ENCODE results near the gene MCUB. TPM values are rescaled to one million over a fixed set of nuclear protein-coding genes. Genes with fewer than 3 reads are reported as not detected.

Gene MCUB
- total and polyA plus RNA-seq, 2 of the 13 experiments (the other 11 are each of a cell fraction or from before 2014, with no cell fraction given): 0.95 to 2.2 TPM

DNA sequence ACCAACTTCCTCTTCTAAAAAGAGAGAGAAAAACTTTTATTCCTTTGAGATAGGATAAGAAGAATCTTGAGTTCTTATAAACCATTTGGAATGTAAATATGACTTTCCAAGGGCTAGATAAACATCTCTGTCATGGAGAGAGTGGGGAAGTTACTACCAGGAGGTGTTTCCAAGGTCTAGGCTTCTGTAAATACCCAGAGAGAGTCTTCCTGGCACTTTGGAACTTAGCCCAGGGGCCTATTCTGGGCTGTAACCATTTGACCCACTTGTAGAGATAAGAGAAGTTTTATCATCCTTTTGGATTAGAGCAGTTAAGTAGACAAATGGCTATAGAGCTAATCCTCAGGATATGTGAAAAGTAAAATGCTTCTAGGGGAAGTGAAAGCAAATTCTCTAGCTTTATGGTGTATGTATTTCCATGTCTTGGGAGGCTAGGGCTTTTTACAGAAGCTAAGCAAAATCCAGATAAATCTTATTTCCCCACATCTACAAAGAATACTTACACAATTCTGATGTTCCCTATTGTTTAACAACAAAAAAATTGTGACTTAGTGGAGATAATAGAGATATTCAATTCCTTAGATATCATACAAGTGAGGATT, 51.1 kb downstream of the MCUB start (continued):
- TF ChIP-seq AFF4 (CRISPR knock-in tag; IDR thresholded peaks at IDR 0.05): no peak
- no peak for TF ChIP-seq ZFP37 (CRISPR knock-in tag; IDR thresholded peaks at IDR 0.05; ENCODE audit: borderline replicate concordance)
- 0 out of 2 replicates have a peak, but pooled peaks have one; percentile 18 for TF ChIP-seq BCL6 (CRISPR knock-in tag; IDR thresholded peaks at IDR 0.05)
- TF ChIP-seq FOXA1 (IDR thresholded peaks at IDR 0.05): no peak
- 0 out of 2 replicates have a peak, but pooled peaks have one; percentile 15 for TF ChIP-seq FOXA1 (CRISPR knock-in tag; IDR thresholded peaks at IDR 0.05)
- TF ChIP-seq WIZ (CRISPR knock-in tag; IDR thresholded peaks at IDR 0.05): no peak
- TF ChIP-seq ZNF335 (CRISPR knock-in tag; IDR thresholded peaks at IDR 0.05): no peak
- TF ChIP-seq AKAP8 (CRISPR knock-in tag; IDR thresholded peaks at IDR 0.05): no peak
- TF ChIP-seq ZNF431 (CRISPR knock-in tag; IDR thresholded peaks at IDR 0.05; ENCODE audit: borderline replicate concordance, low read depth): no peak
- TF ChIP-seq ZNF678 (CRISPR knock-in tag; IDR thresholded peaks at IDR 0.05): no peak
- TF ChIP-seq PPARG (CRISPR knock-in tag; conservative IDR thresholded peaks at IDR 0.05): peak; percentile 71
- no peak for TF ChIP-seq ZNF460 (CRISPR knock-in tag; IDR thresholded peaks at IDR 0.05; ENCODE audit: borderline replicate concordance)
- TF ChIP-seq, protein P1, sequence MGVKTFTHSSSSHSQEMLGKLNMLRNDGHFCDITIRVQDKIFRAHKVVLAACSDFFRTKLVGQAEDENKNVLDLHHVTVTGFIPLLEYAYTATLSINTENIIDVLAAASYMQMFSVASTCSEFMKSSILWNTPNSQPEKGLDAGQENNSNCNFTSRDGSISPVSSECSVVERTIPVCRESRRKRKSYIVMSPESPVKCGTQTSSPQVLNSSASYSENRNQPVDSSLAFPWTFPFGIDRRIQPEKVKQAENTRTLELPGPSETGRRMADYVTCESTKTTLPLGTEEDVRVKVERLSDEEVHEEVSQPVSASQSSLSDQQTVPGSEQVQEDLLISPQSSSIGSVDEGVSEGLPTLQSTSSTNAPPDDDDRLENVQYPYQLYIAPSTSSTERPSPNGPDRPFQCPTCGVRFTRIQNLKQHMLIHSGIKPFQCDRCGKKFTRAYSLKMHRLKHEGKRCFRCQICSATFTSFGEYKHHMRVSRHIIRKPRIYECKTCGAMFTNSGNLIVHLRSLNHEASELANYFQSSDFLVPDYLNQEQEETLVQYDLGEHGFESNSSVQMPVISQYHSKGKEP (CRISPR knock-in tag; IDR thresholded peaks at IDR 0.05): no peak
- no peak for TF ChIP-seq SP5 (CRISPR knock-in tag; IDR thresholded peaks at IDR 0.05; ENCODE audit: borderline replicate concordance, low read depth)
- TF ChIP-seq E2F5 (CRISPR knock-in tag; conservative IDR thresholded peaks at IDR 0.05): no peak
- TF ChIP-seq, protein P2, sequence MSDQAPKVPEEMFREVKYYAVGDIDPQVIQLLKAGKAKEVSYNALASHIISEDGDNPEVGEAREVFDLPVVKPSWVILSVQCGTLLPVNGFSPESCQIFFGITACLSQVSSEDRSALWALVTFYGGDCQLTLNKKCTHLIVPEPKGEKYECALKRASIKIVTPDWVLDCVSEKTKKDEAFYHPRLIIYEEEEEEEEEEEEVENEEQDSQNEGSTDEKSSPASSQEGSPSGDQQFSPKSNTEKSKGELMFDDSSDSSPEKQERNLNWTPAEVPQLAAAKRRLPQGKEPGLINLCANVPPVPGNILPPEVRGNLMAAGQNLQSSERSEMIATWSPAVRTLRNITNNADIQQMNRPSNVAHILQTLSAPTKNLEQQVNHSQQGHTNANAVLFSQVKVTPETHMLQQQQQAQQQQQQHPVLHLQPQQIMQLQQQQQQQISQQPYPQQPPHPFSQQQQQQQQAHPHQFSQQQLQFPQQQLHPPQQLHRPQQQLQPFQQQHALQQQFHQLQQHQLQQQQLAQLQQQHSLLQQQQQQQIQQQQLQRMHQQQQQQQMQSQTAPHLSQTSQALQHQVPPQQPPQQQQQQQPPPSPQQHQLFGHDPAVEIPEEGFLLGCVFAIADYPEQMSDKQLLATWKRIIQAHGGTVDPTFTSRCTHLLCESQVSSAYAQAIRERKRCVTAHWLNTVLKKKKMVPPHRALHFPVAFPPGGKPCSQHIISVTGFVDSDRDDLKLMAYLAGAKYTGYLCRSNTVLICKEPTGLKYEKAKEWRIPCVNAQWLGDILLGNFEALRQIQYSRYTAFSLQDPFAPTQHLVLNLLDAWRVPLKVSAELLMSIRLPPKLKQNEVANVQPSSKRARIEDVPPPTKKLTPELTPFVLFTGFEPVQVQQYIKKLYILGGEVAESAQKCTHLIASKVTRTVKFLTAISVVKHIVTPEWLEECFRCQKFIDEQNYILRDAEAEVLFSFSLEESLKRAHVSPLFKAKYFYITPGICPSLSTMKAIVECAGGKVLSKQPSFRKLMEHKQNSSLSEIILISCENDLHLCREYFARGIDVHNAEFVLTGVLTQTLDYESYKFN (CRISPR knock-in tag; conservative IDR thresholded peaks at IDR 0.05): peak; percentile 19; the same call in 1 of the 2 replicates
